GM18858 (cell line): ENCODE results near the gene COL11A1.
"Not testable (repeated sequence)": the region's sequence is repeated elsewhere in the genome, so short reads cannot be mapped to it uniquely, and the experiment has no call there.

Experiments used
- ATAC-seq: cut with Tn5 transposase; IDR thresholded peaks from one replicate; pipeline ENCODE4 v1.9.1; 2021; ENCODE audit not compliant: unreplicated experiment

COL11A1 gene

GRCh38 chr1:102838016-102838415, 270.3 kb downstream of the COL11A1 start:
- ATAC-seq = no peak

DNA sequence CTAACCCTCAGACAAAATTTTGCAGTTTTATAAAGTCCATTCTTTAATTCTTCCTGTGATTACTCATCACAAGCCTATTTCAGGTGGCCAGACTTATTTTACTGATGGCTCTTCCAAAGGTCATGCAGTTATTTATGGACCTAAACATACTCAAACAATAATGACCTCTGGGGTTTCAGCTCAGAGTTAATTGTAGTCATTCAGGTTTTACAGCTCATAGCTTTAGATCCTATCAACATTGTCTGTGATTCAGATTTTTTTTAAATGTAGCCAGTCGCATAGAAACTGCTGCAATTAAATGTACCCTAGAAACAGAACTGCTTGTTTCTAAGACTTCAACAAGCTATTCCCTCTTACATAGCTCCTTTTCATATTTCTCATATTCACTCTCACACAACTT, 270.8 kb downstream of the COL11A1 start:
- ATAC-seq = no peak

- ATAC-seq = no peak
Observed at GRCh38 chr1:102836991-102837390, 271.3 kb downstream of the COL11A1 start.

DNA sequence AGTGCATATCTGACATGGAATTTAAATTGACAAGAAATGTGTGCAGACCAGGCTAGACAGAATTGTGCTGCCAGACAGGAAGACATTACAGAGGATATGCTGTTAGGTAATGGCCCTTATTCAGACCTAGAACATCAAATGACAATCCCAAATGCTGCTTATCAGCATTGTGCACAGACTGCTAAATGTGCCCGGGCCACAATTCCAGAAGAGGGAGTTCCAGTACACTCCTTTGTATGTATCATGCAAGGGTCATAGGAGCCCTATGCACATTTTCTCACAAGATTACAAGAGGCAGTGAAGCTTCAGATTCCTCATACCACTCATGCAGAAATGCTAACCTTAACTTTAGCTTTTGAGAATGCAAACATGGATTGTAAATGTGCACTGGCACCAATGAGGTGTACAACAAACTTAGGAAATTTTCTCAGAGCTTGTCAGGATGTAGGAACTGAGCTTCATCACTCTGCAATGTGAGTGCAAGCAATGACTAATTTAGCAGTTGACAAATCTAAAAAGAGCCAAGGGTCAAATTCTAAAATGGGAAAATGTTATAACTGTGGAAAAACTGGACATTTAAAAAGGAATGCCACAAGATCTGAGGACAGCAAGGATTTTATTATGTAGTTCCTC, 273.5 kb downstream of the COL11A1 start:
- ATAC-seq = no peak

DNA sequence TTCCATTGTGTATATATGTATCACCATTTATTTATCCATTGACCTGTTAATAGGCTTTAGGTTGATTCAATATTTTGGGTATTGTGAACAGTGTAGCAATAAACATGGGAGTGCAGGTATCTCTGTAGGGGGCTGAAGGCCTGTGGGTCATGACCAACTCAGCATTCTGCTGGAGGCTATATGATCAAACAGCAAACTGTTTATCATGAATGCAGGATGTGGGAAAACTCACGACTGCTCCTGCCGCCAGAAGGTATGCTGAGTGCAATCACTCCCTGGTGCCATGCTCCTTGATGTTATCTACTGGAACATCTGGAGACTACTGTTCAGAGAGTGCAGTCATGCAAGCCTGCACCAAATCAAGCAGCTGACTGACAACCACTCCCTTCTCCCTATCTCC, 275.2 kb downstream of the COL11A1 start:
- no peak for ATAC-seq

GRCh38 chr1:102826706-102827105, 281.6 kb downstream of the COL11A1 start:
- ATAC-seq = not testable (repeated sequence)
